Right lobe of liver (tissue), 6 donors: Measurements from ENCODE around the gene PDX1. TPM values are rescaled to one million over a fixed set of nuclear protein-coding genes. Genes with fewer than 3 reads are reported as not detected.

Source experiments
- ATAC-seq, 4 donors: fragments of 200-7000 bp; cut with Tn5 transposase; one replicate each; pipeline ENCODE4 v1.9.1; 2020; ENCODE audit warnings: mild to moderate bottlenecking in 4 of 4, moderate library complexity in 4 of 4
- DNase-seq, 3 donors: peaks; one replicate each; pipeline ENCODE4 v3.0.0-alpha.2; 2020
- H3K27ac ChIP-seq, 3 donors: fragments of 200-600 bp; one replicate each; pipeline ENCODE4 v1.8.0; 2022
- H3K27me3 ChIP-seq, 2 donors: fragments of 200-600 bp; one replicate each; pipeline ENCODE4 v1.8.0; 2022
- H3K36me3 ChIP-seq, 4 donors: fragments of 200-600 bp; sonication (generic) in 1 of 4; one replicate each; pipeline versions ENCODE4 v1.5.1 to v1.8.0; 2017 to 2022; ENCODE audit warnings: control low read depth in 1 of 4
- H3K4me1 ChIP-seq, 4 donors: fragments of 200-600 bp; sonication (generic) in 1 of 4; one replicate each; pipeline versions ENCODE4 v1.5.1 to v1.8.0; 2017 to 2022; ENCODE audit warnings: control low read depth in 1 of 4
- H3K4me3 ChIP-seq, 3 donors: fragments of 200-600 bp; one replicate each; pipeline ENCODE4 v1.8.0; 2022
- H3K9me3 ChIP-seq, 4 donors: fragments of 200-600 bp; sonication (generic) in 1 of 4; one replicate each; pipeline versions ENCODE4 v1.5.1 to v1.8.0; 2017 to 2022; ENCODE audit warnings: control low read depth in 1 of 4
- POLR2A ChIP-seq: fragments of 450-650 bp; IDR thresholded peaks from one replicate; pipeline ENCODE4 v1.6.1; 2017; ENCODE audit warnings: antibody characterized with exemption, mild to moderate bottlenecking
- WGBS: methylation state at CpG from one replicate; pipeline ENCODE4 v1.1.6; 2018; ENCODE audit warnings: low coverage, low lambda C conversion rate; ENCODE audit not compliant: insufficient coverage; ENCODE audit errors: missing lambda C conversion rate; 5-methylcytosine and 5-hydroxymethylcytosine counted together
- intact Hi-C, 2 donors: fragments of 100-400 bp; cut with DNase I; formaldehyde crosslinking; loops; one replicate each; pipeline versions ENCODE4 v1.11.2 to v1.14.1; 2022
- total RNA-seq, 6 experiments: library from RNA; depleted of rRNA in 2 of 6; stranded (reverse); fragments of >200 nt in 2 of 6; fragmentation: NEBNext Ultra II Directional in 3 of 6; extraction: Animal tissue kit (Norgen Biotek cat#: 25700) in 3 of 6; gene quantifications; one replicate each; pipeline versions ENCODE4 v1.1.0 to v1.2.4, GENCODE V29; 2016 to 2023
- TF ChIP-seq, protein P1 (sequence below), 4 donors: fragments of 200-600 bp in 3 of 4; fragments of 450-650 bp in 1 of 4; IDR thresholded peaks; one replicate each; pipeline versions ENCODE4 v1.5.1 to v1.8.0; 2016 to 2022; ENCODE audit warnings: antibody characterized with exemption in 4 of 4, mild to moderate bottlenecking in 2 of 4
- donor health status: DM: no; HTN: yes; CAD: no.
- donor health status: DM: no; HTN: no; CAD: no.
- donor health status: DM: no; HTN: no; CAD: no.
- donor health status: DM: no; HTN: yes; CAD: no.
- donor health status: DM: no; HTN: yes; CAD: no.

Gene PDX1
- total RNA-seq, 6 experiments from 2014 or later: 0.06 to 0.66 (median 0.21) TPM; not detected in 2

DNA sequence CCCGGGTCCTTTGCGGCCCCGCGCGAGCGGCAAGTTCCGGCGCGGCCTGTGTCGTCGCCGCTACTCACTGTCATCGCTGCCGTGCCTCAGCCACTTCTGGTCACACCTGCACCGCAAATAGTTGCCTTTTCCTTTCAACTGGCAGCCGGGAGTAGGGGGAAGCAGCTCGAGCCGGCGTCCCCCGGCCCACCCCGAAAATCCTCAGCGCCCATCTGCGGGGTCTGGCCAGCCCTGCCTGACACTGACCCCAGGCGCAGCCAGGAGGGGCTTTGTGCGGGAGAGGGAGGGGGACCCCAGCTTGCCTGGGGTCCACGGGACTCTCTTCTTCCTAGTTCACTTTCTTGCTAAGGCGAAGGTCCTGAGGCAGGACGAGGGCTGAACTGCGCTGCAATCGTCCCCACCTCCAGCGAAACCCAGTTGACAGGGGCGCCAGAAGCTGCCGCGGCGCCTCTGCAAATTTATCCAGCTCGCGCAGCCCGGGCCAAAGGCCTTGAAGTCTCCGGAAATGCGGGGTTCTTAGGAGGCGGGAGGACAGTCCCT is 1.7 kb downstream of the PDX1 start:
- peak in 2 of 4 donors; percentile 16 to 17 for ATAC-seq
- no peak for DNase-seq
- Histone ChIP-seq H3K9me3 (no peaks in the 10 kb centered on the region), H3K4me3 (peak overlapping the region; percentile 38 to 47 (median 43)), H3K4me1 (peaks cover 0 to 19% (median 2%) of the 10 kb centered on the region in 4 donors), H3K27ac (no peak overlapping the region), H3K36me3 (no peaks in the 10 kb centered on the region), H3K27me3 (peaks cover 40 to 52% of the 10 kb centered on the region in 2 donors)
- intact Hi-C loops: no loop called here
- TF ChIP-seq, protein P1, sequence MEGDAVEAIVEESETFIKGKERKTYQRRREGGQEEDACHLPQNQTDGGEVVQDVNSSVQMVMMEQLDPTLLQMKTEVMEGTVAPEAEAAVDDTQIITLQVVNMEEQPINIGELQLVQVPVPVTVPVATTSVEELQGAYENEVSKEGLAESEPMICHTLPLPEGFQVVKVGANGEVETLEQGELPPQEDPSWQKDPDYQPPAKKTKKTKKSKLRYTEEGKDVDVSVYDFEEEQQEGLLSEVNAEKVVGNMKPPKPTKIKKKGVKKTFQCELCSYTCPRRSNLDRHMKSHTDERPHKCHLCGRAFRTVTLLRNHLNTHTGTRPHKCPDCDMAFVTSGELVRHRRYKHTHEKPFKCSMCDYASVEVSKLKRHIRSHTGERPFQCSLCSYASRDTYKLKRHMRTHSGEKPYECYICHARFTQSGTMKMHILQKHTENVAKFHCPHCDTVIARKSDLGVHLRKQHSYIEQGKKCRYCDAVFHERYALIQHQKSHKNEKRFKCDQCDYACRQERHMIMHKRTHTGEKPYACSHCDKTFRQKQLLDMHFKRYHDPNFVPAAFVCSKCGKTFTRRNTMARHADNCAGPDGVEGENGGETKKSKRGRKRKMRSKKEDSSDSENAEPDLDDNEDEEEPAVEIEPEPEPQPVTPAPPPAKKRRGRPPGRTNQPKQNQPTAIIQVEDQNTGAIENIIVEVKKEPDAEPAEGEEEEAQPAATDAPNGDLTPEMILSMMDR (IDR thresholded peaks at IDR 0.05): no peak
- no peak for TF ChIP-seq POLR2A
- WGBS: 20% methylated on average over 4 of the region's 41 CpGs

DNA sequence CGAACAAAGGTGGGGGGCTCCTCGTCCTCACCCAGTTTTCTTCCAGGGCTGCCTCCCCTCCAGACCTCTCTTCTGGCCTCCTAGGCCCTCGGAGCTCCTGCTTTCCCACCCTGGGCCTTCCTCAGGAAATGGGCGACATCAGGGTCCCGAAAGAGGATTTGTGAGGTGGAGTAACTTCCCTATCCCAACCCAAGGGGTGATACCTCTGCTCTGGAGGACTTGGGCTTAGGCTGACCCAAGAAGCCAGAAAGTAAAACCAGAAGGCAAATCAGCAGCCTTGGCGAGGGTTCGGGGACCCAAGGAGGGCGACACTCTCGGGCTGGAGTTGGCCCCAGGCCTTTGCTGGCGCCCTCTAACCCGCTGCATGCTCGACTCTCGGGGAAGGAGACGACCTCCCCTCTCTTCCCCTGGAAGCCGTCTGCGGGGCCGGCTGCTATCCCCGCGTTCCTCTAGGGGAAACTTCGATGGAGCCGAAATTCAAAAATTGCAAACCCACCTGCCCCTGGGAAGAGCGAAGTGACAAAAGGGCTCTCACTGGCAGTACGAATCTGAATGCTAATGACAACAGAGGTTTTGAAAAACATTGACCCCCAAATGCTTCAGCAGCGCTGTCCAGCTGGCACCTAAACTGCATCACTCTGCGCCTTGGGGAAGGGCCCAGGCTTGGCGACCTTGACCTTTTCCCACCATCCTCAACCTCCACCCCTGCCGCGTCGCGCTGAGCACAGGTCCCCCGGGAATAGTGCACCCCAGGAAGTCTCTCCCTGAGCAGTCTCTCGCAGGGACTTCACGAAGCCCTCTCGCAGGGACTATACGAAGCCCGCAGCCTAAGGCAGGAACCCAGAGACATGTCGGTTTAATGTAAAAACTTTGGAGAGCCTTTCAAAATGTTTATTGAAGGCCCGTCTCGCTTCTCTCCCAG is 2.4 kb downstream of the PDX1 start:
- Histone ChIP-seq H3K4me3 (no peak overlapping the region), H3K9me3 (no peaks in the 10 kb centered on the region), H3K4me1 (peaks cover 0 to 19% (median 2%) of the 10 kb centered on the region in 4 donors), H3K27me3 (peaks cover 40 to 57% of the 10 kb centered on the region in 2 donors), H3K36me3 (no peaks in the 10 kb centered on the region), H3K27ac (no peak overlapping the region)
- intact Hi-C loops: no loop called here
- WGBS: 45% methylated on average over 11 of the region's 39 CpGs
- no peak for TF ChIP-seq POLR2A
- TF ChIP-seq, protein P1 (IDR thresholded peaks at IDR 0.05): no peak
- DNase-seq (no peak), ATAC-seq (no peak)

DNA sequence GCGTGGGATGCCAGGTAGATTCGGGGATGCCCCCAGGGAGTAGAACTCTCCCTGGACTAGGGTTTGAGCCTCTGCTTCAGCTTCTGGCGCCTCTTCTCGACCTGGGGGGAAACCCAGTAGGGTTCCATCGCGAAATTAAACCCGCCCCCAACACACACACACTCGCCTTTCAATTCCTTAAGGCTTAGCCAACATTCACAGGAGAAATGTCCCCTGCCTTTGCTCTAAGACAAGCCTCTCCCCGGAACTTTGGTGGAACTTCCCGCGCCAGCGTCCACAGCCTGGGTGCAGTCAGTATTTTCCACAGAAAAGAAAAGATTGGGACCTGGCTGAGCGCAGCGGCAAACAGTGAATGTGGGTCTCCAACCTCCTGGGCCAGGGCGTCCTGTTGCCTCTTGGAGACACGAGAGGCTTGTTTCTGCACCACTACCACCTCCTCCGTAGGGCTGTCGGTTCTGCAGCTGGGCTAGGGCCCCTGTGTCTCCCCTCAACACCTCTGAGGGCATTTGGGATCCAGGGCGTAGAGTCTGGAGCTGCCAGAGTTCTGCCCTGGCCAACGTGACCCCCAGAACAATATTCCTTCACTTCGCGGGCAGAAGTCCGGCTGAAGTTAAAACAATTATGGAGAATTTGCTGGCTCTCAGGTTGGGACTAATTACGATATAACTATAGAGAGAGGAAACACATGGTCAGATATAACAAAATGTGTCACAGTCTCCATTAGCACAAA is 3.2 kb downstream of the PDX1 start:
- Histone ChIP-seq H3K36me3 (no peaks in the 10 kb centered on the region), H3K4me3 (no peak overlapping the region), H3K4me1 (peaks cover 0 to 19% (median 2%) of the 10 kb centered on the region in 4 donors), H3K27me3 (peaks cover 40 to 59% of the 10 kb centered on the region in 2 donors), H3K27ac (no peak overlapping the region), H3K9me3 (no peaks in the 10 kb centered on the region)
- DNase-seq (no peak), ATAC-seq (no peak)
- 41% methylated on average over 15 of the region's 24 CpGs for WGBS
- TF ChIP-seq, protein P1 (IDR thresholded peaks at IDR 0.05): no peak
- no peak for TF ChIP-seq POLR2A
- intact Hi-C loops: no loop called here

DNA sequence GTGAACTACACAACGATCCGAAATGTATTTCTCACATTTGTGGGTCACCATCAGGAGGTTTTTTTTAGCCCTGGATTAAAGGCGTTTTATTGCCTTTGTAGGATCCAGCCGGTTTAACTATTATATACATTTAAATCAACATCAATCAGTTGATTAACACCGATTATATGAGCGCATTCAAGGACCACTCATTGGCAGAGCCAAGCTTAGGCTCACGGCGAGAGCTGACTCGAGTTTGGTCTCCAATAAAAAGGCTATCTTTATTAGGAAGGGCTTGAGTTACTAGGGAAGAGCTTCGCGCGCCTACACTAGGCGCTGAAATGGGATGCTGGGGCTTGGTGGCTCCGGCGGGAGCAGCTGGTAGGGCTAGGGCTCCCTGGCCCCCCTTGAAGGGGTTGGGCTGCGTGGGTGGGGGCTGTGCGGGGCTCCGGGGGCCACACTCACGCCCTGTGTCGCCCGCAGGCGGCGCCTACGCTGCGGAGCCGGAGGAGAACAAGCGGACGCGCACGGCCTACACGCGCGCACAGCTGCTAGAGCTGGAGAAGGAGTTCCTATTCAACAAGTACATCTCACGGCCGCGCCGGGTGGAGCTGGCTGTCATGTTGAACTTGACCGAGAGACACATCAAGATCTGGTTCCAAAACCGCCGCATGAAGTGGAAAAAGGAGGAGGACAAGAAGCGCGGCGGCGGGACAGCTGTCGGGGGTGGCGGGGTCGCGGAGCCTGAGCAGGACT is 4.2 kb downstream of the PDX1 start:
- no peak for TF ChIP-seq POLR2A
- TF ChIP-seq, protein P1 (IDR thresholded peaks at IDR 0.05): no peak
- Histone ChIP-seq H3K4me1 (peaks cover 0 to 19% (median 2%) of the 10 kb centered on the region in 4 donors), H3K27ac (no peak overlapping the region), H3K36me3 (no peaks in the 10 kb centered on the region), H3K9me3 (no peaks in the 10 kb centered on the region), H3K27me3 (peaks cover 43 to 56% of the 10 kb centered on the region in 2 donors), H3K4me3 (no peak overlapping the region)
- intact Hi-C loops: no loop called here
- 23% methylated on average over 10 of the region's 48 CpGs for WGBS
- ATAC-seq (no peak), DNase-seq (no peak)
